IPS DF 6.9 (cell line): Measurements from ENCODE around the gene TMEM126A.

Experiments
- DNase-seq: peaks from one replicate; pipeline ENCODE4 v3.0.0-alpha.2; 2013; ENCODE audit warnings: low read depth, low spot score
- H3K27ac ChIP-seq: one replicate; pipeline ENCODE4 v1.5.1; 2013; ENCODE audit warnings: low read length, control low read depth
- H3K27me3 ChIP-seq: 2 replicates; pipeline ENCODE4 v1.6.1; 2013; ENCODE audit warnings: mild to moderate bottlenecking, low read length; ENCODE audit not compliant: control insufficient read depth, insufficient read depth
- H3K36me3 ChIP-seq: 2 replicates; pipeline ENCODE4 v1.6.1; 2013; ENCODE audit warnings: low read length; ENCODE audit not compliant: control insufficient read depth, insufficient read depth
- H3K4me1 ChIP-seq: 2 replicates; pipeline ENCODE4 v1.6.1; 2013; ENCODE audit warnings: low read length; ENCODE audit not compliant: control insufficient read depth, insufficient read depth
- H3K4me3 ChIP-seq: 2 replicates; pipeline ENCODE4 v1.5.1; 2013; ENCODE audit warnings: mild to moderate bottlenecking, low read length
- H3K9me3 ChIP-seq: 2 replicates; pipeline ENCODE4 v1.6.1; 2013; ENCODE audit warnings: low read length, inconsistent platforms; ENCODE audit not compliant: control insufficient read depth, insufficient read depth
- WGBS: extraction: QIAGEN DNeasy Blood & Tissue Kit; methylation state at CpG from one replicate; pipeline ENCODE4 v1.1.7; 2013; ENCODE audit warnings: mixed read lengths, missing lambda C conversion rate; ENCODE audit not compliant: insufficient read length, insufficient coverage; 5-methylcytosine and 5-hydroxymethylcytosine counted together

TMEM126A gene

GRCh38 chr11:85672105-85672902, 24.5 kb downstream of the TMEM126A start:
- H3K36me3 ChIP-seq, result no peaks in the 10 kb centered on the region
- no peaks in the 10 kb centered on the region for H3K4me1 ChIP-seq
- no CpG with 5 or more reads among the region's 8 CpGs for WGBS
- no peak for DNase-seq
- H3K27ac ChIP-seq, result no peak overlapping the region
- peaks cover 6% of the 10 kb centered on the region; the same call in 1 of the 2 replicates for H3K27me3 ChIP-seq
- H3K9me3 ChIP-seq, result no peaks in the 10 kb centered on the region
- H3K4me3 ChIP-seq, result no peak overlapping the region

DNA sequence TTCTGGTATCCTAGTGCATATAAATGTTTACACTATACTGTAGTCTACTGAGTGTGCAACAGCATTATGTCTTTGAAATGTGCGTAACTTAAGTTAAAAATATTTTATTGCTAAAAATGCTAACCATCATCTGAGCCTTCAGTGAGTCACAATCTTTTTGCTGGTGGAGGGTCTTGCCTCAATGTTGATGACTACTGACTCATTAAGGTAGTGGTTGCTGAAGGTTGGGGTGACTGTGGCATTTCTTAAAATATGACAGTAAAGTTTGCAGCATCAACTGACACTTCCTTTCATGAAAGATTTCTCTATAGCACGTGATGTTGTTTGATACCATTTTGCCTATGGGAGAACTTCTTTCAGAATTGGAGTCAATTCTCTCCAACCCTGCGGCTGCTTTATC, 25.6 kb downstream of the TMEM126A start:
- no peaks in the 10 kb centered on the region for H3K36me3 ChIP-seq
- no peaks in the 10 kb centered on the region for H3K9me3 ChIP-seq
- no peaks in the 10 kb centered on the region for H3K4me1 ChIP-seq
- DNase-seq, result no peak
- no peak overlapping the region for H3K27ac ChIP-seq
- H3K27me3 ChIP-seq, result peaks cover 6% of the 10 kb centered on the region; the same call in 1 of the 2 replicates
- no peak overlapping the region for H3K4me3 ChIP-seq
- WGBS, result no CpG with 5 or more reads among the region's 3 CpGs

GRCh38 chr11:85679576-85679975, 31.8 kb downstream of the TMEM126A start:
- Histone ChIP-seq H3K27me3 (no peaks in the 10 kb centered on the region), H3K4me3 (no peak overlapping the region), H3K9me3 (no peaks in the 10 kb centered on the region), H3K27ac (no peak overlapping the region), H3K36me3 (no peaks in the 10 kb centered on the region), H3K4me1 (peaks cover 4% of the 10 kb centered on the region; the same call in 1 of the 2 replicates)
- no peak for DNase-seq
- WGBS, result no CpG with 5 or more reads among the region's 4 CpGs

DNA sequence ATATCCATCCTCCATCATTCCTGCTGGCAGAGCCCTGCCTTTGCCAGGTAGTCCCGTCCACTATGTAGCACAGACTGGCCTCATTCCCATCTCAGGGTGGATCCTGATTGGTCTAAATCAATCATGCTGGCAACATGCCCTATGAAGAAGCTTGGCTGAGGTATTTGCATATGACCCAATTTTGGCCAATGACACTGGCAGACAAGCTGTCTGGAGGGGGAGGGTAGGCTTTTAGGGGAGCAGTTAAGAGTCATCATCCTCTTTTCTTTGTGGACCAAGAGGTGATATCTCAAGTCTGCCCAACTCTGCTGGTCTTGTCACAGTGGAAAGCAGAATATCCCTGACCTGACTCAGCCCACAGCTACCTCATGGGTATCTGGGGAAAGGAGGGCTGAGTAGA, 33.1 kb downstream of the TMEM126A start:
- no peaks in the 10 kb centered on the region for H3K9me3 ChIP-seq
- no peak for DNase-seq
- H3K4me1 ChIP-seq, result peaks cover 4% of the 10 kb centered on the region
- H3K27ac ChIP-seq, result no peak overlapping the region
- no peak overlapping the region for H3K4me3 ChIP-seq
- no peaks in the 10 kb centered on the region for H3K27me3 ChIP-seq
- no peaks in the 10 kb centered on the region for H3K36me3 ChIP-seq
- WGBS, result no CpG with 5 or more reads among the region's 1 CpG

DNA sequence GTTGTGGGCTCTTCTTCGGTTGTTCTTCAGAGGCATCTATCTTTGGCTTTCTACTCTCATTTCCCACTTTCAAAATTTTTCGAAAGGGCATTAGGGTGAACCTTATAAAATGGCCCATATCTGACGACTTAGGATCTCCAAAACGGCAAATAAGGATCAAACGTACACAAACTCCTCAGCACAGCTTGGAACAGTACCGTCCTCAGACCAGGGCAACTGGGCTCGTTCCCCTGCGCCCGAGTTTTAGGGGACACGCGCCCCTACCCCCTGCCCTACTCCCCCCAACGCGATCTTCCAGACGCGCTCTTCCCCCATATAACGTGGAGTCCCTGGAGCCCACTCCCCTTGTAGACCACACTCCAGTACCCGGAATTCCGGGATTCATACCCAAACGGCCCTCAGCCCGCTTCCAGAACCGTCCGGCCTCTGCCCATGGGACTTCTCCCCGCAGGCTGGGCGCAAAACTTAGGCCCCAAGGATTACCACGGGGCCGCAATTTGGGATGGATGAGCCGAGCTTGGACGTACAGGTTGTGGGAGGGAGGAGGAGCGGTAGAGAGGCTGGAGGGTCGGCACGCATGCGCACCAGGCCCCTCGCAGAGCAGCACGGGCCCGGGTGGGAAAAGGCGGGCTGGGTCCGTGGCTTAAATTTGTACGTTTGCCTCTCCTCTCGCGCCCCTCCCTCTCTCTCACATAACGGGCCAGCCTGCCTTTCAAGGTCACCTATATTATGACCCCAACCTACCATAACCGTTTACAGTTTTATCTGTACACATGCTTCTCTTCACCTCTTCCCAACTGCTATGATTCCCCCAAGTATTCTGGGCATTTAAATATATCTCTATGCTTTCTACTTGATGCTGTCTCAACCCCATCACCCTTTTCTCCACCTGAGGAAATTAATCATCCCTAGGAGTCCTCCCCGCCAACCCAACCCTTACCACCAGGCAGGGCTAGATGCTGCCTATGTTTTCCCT, 34.9 kb downstream of the TMEM126A start:
- H3K27me3 ChIP-seq, result no peaks in the 10 kb centered on the region
- H3K4me3 ChIP-seq, result no peak overlapping the region
- H3K4me1 ChIP-seq, result peaks cover 4% of the 10 kb centered on the region
- WGBS, result no CpG with 5 or more reads among the region's 43 CpGs
- DNase-seq, result no peak
- H3K36me3 ChIP-seq, result no peaks in the 10 kb centered on the region
- H3K27ac ChIP-seq, result no peak overlapping the region
- H3K9me3 ChIP-seq, result no peaks in the 10 kb centered on the region

GRCh38 chr11:85685125-85685819, 37.5 kb downstream of the TMEM126A start:
- Histone ChIP-seq H3K27me3 (no peaks in the 10 kb centered on the region), H3K36me3 (no peaks in the 10 kb centered on the region), H3K9me3 (no peaks in the 10 kb centered on the region), H3K27ac (no peak overlapping the region), H3K4me3 (no peak overlapping the region), H3K4me1 (peaks cover 4% of the 10 kb centered on the region)
- no peak for DNase-seq
- WGBS, result no CpG with 5 or more reads among the region's 15 CpGs

- Histone ChIP-seq H3K9me3 (no peaks in the 10 kb centered on the region), H3K4me1 (peaks cover 2% of the 10 kb centered on the region), H3K27me3 (no peaks in the 10 kb centered on the region), H3K4me3 (no peak within 1 kb of the TSS), H3K27ac (no peak within 1 kb of the TSS), H3K36me3 (no peaks in the 10 kb centered on the region)
- WGBS, result no CpG with 5 or more reads among the region's 13 CpGs
- DNase-seq, result no peak
These were observed 38.2 kb downstream of the TMEM126A start, which contains the start of gene CCDC89 for GRCh38 chr11:85685820-85686459. TSS of gene CCDC89 (minus strand) at chr11:85686195. CDS start at chr11:85686130, 65 bp downstream.

- DNase-seq, result no peak
- no peaks in the 10 kb centered on the region for H3K27me3 ChIP-seq
- no peaks in the 10 kb centered on the region for H3K4me1 ChIP-seq
- H3K9me3 ChIP-seq, result no peaks in the 10 kb centered on the region
- H3K4me3 ChIP-seq, result no peak overlapping the region
- no peaks in the 10 kb centered on the region for H3K36me3 ChIP-seq
- H3K27ac ChIP-seq, result no peak overlapping the region
- WGBS, result no CpG with 5 or more reads among the region's 1 CpG
These were observed 46.7 kb downstream of the TMEM126A start for GRCh38 chr11:85694385-85694980.

DNA sequence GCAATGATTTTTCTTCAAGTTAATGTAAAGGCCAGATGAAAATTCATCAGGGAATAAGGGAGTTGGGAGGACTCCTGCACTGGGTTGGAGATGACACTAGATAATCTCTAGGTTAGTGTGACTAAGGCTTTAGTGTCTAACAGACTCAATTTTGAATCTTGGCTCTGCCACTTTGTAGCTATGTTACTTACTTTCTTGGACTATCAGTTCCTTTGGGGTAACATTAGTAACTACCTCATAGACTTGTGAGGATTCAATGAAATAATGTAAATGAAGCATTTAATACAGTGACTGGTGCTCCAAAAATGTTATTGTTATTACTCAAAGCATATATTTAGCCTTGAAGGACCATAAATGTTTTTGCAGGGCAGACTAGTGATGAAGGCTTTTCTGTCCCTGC, 47.8 kb downstream of the TMEM126A start:
- Histone ChIP-seq H3K27ac (no peak overlapping the region), H3K9me3 (no peaks in the 10 kb centered on the region), H3K36me3 (no peaks in the 10 kb centered on the region), H3K4me1 (no peaks in the 10 kb centered on the region), H3K4me3 (no peak overlapping the region), H3K27me3 (no peaks in the 10 kb centered on the region)
- DNase-seq, result no peak
